ENCODE data around the gene U2AF2. TPM values are rescaled to one million over a fixed set of nuclear protein-coding genes. Genes with fewer than 3 reads are reported as not detected.

Gene U2AF2
- total RNA-seq, 1 donor from 2014 or later = 140 TPM

DNA sequence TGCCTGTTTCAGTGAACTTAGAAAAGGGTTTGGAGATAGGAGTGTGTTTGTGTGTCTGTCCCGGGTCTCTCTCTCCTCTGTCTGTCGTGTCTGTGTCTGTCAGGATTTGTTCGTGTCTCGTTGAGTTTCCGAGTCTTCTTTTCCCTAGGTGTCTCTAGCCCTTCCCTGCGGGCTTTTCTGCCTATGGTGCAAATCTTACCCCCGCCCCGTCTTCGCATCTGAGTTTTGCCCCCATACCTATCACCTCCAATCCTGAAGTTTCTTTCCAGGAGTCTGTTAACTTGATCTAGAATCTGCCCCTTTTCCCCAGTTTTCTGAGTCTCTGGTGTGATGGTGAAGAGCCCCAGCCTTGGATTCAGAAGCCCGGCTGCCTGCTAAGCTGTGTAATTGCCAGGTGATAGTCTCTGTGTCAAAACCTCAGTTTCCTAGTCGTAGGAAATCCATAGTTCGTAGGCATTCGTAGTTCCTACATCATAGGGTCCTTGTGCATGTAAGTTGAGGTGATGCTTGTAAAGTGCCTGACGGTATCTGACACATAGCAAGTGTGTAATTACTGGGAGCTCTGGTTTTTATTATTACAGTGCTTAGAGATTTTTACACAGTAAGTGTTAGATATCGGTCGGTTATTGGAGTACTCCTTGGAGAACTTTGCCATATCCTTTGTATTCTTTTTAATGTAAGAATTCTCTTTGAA is 21.0 kb downstream of the U2AF2 start:
- no peak for DNase-seq (ENCODE audit: low read depth)

DNA sequence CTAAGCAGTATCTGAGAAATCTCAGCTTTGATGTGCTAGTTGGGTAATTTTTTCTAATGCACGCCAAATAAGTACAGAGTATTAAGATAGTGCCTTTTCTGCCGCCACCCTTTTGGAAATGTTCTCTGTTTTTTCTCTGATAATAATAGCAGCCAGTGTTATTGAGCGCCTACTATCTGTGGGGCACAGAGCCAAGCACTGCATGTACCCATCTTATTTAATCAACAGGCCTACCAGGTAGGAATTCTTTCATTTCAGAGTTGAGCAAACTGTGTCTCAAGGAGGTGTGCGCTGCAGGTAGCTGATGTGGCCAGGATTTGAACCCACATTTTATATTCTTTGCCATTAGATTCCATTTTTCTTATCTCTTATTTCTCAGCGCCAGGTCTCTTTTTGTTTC is 21.5 kb downstream of the U2AF2 start:
- no peak for DNase-seq (ENCODE audit: low read depth)

DNA sequence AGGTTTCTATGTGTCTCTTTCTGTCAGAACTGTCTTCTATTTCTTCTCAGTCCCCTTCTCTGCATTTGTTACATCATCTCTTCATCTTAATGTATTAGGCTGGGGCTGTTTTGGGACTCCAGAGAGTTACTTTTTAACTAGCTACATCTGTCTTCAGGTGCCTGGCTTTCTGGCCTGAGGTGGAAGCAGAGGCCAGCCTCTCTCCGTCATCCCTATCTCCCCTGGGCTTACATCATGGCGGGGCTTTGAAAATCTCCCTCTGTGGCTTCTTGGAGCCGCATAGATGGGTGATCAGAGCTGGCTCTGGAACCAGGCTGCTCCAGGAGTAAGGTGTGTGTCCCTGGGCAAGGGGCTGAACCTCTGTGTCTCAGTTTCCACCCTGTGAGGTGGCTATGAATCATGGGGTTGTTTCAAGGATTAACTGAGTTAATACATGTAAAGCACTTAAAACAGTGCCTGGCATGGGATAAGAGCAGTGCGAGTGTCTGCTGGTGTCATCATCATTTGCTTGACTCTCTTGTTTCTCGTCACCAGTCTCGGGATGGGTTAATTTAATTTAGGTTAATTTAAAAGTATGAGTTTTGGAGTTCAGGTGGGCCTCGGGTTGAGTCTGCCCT is 22.2 kb downstream of the U2AF2 start:
- DNase-seq (ENCODE audit: low read depth) = no peak

DNA sequence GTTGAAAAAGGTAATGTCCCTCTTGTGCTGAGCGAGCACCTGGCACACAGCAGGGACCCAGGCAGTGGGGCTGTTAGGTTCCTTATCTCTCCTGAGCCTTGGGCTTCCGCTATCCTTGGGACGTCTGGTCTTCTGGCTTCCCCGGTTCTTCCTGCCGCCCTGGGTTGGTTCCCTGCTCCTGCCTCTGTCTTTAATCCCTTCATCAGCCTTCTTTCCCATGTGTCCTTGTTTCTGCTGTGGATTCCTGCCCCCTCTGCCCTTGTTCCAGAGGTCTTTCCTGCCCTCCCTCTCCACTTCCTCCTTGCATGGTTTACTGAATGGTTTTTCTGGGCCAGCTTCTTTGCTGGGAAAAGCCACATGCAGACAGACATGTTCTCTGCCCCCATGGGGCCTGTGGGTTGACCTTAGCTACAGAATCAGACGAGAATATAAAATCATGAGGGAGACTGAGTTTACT is 22.8 kb downstream of the U2AF2 start:
- DNase-seq (ENCODE audit: low read depth) = no peak

DNA sequence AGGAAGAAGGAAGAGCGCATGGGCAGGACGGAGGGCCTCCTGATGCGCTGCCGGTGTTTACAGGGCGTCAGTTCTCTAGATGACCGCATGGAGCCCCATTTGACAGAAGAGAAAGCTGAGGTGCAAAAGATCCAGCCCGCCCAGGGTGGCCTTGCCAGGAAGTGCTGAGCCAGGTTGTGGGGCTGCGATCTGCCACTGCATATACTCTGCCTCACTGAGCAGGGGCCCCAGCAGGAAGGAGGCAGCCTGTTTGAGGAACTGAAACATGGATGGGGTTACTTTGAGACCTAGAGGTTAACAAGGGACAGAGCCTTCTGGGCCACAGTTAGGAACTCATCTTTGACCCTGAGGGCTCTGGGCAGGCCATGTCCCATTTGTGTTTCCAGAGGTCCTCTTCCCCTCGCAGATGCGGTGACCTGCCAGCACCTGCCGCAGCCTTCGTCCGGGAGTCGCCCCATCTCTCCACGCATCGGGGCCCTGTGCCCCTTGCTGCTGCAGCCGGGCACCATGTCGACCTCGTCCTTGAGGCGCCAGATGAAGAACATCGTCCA is 23.4 kb downstream of the U2AF2 start:
- no peak for DNase-seq (ENCODE audit: low read depth)

DNA sequence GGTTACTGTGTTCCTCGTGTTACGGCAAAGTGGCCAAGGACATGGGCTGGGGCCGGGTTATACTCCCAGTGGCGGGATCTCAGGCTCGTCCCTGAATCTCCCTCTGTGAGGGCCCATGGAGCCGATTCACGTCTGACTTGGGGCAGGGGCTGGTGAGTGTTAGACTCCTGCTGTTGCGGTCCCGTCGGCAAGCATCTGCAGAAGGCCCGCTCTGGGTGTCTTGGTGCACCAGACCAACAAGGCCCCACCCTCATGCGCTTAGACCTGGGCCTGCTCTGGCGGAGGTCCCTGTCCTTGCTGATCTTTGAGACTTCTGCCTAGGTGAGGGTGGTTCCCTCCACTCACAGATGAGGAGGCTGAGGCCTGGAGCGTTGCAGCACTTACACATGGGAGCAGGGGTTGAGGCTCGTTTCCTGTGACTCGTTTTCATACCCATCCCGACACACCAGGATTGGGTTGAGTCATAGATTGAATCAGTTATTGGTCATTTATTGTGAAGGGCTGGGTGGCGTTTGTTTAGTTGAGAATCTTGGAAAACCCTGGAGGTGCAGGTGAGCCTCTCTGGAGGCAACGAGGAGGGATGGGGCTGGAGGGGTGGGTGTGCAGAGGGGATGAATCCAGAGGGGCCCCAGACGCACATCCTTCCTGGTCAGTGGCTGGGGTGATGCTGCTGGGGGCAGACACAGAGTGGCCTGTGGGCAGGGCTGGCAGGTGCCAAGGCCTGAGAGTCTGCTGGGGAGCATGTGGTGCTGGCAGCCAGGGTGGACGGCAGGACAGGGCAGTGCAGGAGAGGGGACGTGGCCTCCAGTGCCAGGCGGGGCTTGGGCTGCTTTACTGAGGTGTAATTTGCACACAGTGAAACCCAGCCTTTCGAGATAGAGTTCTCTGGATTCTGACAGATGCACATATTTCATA is 24.8 kb downstream of the U2AF2 start:
- peak; percentile 50 for DNase-seq (ENCODE audit: low read depth)

DNA sequence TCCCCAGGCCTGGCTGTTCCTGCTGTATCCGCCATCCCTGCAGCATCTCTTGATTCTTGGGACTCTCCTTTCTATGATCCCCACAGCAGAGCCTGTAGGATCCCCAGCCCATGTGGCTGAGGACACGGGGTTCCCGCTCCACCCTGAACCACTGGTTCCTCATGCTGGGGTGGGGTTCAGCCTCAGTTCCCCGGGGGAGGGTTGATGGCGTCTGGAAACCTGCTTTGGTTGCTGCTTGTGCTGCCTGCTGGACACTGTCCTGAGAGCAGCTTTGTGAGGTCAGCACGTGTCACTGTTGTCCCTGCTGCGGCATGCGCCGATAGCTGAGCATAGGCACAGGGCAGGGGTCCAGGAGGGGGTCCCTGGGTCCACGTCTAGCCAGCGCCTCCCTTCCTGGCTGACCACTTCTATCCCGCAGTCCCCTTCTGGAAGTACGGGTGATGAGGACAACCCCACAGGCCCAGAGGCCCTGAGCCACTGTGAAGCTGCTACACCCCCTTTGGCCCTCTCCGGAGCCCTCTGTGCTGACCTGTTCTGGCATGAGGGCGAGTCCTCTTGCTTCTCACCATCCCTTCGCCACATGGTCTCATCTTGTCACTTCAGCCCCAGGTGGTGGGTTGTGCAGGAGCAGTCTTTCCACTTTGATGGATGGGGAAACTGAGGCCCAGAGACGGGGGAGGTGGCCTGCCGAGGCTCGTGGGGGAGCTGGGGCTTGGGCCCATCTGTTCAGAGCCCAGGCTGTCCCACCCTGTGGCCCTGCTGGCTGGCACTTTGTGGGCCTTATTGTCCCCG is 25.7 kb downstream of the U2AF2 start:
- no peak for DNase-seq (ENCODE audit: low read depth)

DNA sequence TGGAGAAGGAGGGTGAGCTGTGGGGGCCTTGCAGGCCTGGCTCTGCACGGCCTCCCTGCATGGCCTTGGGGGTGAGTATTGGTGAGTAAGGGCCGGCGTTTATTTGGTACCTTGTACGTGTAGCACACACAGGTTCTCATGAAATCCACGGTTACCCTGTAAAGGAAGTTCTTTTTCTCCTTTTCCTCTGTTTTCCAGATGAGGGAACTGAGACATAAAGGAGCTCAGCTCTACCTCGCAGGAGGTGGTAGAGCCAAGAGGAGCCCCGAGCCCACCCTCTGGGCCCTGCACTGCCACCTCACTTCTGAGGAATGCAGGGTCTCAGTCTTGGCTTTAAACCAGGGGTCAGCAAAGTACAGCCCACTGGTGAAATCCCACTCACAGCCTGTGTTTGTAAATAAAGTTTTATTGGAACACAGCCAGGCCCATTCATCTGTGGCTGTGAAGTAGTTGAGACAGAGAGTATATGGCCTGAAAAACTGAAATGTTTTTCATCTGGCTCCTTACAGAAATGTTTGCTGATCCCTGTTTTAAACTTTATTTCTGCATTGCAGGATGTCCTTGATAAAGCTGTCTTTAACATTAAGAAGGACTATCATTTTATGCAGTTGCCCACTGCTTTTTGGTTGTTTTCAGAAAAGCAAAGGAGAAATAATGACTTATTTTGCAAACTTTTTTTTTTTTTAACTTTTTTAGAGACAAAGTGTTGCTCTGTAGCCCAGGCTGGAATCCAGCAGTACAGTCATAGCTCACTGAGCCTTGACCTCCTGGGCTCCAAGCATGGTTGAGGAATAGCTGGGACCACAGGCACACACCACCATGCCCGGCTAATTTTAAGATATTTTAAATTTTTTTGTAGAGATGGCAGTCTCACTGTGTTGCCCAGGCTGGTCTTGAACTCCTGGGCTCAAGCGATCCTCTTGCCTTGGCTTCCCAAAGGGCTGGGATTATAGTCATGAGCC is 26.6 kb downstream of the U2AF2 start:
- DNase-seq (ENCODE audit: low read depth) = peak; percentile 80

DNA sequence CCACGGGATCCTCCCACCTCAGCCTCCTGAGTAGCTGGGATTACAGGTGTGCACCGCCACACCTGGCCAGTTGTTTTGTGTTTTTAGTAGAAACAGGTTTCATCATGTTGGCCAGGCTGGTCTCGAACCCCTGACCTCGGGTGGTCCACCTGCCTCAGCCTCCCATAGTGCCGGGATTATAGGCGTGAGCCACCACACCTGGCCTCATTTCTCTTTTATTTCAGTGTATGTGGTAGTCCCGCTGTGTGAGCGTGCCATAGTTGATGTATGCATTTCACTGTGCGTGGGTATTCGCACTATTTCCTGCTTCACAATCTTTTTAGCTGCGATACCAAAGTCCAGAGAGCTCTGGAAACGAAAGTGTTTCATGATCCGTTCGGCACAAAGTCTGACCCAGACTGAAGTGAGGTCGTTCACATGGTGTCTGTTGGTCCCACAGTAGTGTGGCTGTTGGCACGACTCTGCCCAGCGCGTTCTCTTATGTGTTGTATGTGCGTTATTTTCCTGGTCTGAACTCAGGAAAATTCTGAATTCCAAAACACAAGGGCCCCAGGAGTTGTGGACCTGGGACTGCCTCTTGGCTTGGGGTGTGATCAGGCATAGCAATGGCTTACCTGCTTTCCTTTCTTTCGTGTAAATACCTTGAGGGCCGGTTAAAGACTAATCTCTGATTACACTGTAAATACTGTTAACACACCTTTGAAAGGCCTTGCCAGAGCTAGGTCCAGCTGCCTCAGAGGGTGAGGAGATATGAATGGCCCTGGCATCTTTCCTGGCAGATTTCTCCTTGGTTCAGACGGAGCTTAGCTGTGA is 28.8 kb downstream of the U2AF2 start:
- peak; percentile 71 for DNase-seq (ENCODE audit: low read depth)

DNA sequence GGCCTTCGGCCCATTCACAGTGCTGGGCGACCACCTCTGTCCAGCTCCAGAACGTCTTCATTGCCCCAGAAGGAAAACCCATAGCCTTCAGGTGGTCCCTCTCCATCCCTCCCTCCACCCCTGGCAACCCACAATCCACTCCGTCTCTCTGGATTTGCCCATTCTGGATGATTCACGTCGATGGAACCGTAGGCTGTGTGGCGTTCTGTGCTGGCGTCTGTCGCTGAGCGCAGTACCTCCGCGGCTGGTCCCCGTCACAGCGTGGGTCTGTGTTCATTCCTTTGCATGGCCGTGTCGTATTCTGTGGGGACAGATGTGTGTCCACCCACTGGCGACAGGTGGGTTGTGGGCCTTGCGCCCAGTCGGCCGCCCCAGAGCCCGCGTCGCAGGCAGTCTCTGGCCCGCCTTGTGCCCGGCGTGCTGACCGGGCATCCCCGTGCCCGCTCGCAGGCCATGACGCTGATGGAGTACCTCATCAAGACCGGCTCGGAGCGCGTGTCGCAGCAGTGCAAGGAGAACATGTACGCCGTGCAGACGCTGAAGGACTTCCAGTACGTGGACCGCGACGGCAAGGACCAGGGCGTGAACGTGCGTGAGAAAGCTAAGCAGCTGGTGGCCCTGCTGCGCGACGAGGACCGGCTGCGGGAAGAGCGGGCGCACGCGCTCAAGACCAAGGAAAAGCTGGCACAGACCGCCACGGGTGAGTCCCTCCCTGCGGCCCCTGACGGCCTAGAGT is 30.3 kb downstream of the U2AF2 start:
- no peak for DNase-seq (ENCODE audit: low read depth)

DNA sequence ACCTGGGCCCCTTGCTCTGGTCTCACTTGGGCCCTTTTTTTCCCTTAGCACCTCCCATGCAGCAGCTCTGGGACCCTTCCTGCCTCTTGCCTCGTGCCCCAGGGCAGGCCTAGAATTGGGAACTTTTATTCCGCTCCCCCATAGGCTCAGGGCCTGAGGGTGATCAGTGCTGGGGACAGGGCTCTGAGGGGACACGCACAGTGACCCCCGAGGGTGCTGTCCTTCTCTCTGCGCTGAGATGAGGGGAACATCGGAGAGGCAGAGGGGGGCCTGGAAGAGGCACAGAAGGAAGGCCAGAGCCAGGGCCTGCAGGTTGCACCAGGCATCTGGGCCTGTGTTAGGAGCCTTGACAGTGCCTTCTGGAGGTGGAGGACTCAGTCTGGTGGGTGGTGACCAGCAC is 30.9 kb downstream of the U2AF2 start:
- no peak for DNase-seq (ENCODE audit: low read depth)

DNA sequence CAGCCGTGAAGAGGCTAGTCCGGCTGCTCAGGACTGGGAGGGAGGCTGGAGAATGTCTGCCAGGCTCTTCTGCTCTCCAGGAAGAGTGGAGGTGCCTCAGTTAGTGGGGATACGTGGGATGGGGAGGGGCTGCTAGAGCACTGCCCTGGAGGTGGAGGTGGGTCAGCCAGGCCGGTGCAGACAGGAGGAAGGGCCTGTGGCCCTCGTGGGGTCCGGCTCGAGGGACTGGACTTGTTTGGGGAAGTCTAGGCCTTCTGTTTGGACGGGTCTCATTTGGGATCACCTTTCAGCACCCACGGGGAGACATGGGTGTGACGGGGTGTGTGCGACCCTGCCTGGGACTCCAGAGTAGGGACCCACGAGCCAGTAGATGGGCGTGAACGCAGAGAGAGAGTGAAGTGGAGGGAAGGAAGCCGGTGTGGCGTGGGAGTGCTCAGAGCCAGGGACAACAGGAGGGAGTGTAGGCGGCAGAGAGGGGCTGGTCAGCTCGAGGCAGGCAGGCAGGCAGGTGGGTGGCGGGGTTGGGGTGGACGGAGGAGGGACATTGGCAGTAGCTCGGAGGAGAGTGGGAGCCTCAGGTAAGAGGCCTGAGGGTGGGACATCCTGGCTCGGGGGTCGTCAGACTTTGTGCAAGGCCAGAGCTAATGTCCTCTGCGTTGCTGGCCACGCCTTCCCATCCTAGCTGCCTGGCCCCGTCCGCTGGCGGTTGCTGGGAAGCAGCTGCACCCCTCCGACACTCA is 31.6 kb downstream of the U2AF2 start:
- no peak for DNase-seq (ENCODE audit: low read depth)

DNA sequence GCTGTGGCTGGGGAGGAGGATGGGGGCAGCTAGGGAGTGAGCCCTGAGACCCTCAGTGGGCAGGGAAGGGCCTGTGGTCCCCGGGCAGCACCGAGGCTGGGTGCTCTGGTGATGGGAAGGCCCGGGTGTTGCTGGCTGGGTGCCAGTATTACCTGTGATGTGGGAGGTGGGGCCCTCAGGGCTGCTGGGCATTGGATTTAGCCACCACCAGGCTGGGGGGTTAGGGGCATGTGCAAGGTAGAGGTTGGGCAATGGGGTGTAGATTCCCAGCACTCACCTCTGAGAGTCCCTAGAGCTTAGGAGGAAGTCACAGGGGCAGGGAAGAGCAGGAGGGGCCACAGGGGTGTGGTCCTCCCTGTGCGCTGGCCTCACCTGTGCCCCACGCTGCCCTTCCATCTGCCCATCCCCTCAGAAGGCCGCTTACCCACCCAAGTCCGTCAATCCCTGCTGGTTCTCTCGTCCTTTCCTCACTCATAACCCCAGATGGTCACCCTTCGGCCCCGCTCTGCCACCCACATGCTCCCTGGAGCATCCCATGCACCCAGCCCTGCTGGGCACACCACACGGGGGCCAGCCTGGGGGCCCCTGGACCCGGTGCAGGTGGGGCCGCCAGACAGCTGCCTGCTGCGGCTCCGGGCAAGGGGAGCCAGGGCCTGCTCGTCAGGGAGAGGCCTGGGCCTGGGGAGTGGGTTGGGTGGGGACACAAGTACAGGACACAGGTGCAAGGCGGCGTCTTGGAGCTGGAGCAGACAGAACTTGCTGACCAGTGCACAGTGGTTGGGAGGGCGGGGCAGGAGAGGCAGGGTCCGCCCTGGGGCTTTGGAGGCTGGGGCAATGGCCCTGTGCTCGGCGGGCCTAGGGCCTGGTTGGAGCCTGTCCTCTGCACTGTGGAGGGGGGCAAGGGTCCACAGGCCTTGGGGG is 32.7 kb downstream of the U2AF2 start:
- DNase-seq (ENCODE audit: low read depth) = no peak

DNA sequence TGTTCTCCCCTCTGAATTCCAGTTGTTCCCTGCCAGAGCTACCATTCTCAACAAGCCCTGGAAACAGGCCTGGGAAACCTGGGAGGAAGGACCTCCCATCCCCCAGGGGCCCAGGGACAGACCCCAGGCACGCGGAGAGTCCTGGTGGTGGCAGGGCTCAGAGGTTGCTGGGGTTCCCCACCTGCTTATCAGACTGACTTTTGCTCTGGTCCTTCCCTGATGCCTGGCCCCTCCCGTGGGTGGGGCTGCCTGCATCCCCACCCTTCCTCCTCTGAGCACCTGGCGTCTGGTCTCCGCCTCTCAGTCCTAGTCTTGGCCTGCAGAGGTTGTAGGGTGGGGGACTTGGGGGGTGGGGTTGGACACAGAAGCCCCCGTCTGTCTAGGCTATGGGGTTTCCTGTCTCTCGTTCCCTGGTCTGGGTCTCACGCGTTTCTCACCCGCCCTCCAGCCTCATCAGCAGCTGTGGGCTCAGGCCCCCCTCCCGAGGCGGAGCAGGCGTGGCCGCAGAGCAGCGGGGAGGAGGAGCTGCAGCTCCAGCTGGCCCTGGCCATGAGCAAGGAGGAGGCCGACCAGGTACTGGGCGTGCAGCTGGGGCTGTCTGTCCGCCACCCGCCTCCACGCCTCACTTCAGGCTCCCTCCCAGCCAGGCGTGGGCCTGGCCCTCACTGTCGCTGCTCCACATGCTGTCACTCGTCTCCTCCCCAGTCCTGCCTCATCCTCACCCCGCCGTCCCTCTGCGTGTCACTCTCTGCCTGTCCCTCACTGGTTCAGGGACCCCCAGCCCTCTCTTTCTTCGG is 33.8 kb downstream of the U2AF2 start:
- DNase-seq (ENCODE audit: low read depth) = no peak

DNA sequence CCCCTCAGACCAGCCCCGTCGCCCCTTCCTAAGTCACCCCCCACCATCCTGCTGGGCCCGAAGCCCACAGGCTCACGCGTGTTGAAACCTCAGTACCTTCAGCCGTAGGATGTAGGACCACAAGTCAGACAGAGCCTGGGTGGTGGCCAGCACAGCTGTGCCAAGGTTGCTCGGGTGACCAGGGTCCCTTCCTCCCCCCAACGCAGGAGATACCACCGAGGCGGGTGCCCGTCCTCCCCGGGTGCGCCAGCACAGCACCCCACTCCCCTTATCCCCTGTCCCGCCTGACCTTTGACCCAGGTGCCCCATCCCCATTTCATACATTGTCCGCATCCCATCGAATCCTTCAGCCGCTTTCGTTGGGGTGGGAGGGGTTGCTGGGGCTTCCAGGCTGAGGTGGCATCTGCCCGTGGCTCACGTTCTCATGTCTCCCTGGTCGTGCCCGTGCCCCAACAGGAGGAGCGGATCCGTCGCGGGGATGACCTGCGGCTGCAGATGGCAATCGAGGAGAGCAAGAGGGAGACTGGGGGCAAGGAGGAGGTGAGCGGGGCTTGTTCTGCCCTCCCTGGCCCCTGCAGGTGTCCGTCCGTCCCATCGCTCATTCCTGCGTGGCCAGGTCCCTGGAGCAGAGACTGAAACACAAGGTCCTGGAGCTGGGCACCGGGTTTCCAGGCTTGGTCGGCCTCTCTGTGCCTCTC is 34.7 kb downstream of the U2AF2 start:
- DNase-seq (ENCODE audit: low read depth) = no peak
